HG03103 (cell line): Measurements from ENCODE around the gene FGF9.

Experiments used
- ATAC-seq: cut with Tn5 transposase; IDR thresholded peaks from one replicate; pipeline ENCODE4 v1.9.1; 2021; ENCODE audit warnings: low read depth; ENCODE audit not compliant: unreplicated experiment

The FGF9 gene

DNA sequence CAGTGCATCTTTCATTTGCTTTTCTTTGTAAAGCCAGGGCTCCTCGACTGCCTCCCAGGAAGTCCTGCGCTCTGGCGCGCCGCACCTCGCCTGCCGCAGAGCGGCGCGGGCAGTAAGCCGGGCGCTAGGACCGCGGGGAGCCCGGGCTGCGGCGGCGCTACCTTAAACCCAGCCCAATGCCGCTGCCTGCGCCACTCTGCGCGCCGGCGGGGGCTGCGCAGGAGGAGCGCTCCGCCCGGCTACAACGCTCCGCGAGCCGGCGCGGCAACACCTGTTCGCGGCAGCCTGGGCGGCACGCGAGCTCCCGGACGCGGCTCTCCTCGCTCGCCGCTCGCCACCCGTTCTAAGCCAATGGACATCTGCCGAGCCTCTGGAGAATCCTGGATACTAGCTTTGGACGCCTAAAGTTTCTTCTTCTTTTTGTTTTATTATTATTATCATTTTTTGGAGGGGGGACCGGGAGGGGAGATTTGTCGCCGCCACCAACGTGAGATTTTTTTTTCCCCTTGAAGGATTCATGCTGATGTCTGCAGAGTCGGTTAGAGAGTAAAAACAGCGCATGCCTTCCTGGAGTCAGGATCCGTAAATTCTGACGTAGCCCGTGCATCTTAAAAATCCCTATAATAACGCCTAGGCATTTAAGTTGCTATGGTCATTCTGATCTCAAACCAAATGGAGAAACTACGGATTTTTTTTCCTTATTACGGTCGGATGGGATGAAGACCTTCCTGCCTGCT lies at the start of gene FGF9:
Gene FGF9 (plus strand): TSS at position 191 of the 737 bp plus-strand sequence. CDS start 840 bp downstream, outside the sequence.
- ATAC-seq = peak; percentile 76

DNA sequence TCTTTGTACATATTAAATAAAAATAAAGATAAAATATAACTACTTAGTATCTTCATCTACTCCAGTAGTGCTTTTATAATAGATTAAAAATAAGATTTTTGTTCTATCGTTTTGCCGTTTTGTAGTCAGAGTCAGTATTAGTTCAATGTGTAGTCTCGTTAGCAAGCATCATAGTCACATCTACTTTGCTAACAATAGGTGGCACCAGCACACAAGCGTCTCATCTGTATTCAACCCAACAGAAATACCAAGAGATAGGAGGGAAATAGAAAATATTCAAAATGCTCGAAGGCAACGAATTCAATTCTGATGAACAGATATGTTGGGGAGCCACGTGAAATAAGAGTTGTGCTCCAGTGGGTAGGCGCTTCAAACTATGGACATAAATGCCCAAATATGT lies 45.5 kb upstream of the FGF9 start:
- ATAC-seq = no peak

DNA sequence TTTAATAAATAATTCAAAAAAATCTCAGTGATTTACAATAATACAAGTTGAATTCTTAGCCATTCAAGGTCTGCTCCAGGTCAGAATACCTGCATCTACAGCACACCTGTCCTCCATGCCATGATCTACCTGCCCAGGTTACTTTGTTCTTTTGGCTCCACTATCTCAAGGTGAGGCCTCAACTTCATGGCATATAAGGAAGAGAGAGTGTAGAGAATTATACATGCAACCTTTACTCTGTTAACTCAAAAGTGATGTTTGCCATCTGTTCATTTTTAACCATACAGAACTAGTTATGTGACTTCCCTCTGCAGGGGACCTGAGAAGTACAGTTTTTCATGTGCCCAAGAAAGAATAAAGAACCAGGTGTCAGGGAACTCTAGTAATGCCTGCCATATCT lies 38.7 kb upstream of the FGF9 start:
- no peak for ATAC-seq

DNA sequence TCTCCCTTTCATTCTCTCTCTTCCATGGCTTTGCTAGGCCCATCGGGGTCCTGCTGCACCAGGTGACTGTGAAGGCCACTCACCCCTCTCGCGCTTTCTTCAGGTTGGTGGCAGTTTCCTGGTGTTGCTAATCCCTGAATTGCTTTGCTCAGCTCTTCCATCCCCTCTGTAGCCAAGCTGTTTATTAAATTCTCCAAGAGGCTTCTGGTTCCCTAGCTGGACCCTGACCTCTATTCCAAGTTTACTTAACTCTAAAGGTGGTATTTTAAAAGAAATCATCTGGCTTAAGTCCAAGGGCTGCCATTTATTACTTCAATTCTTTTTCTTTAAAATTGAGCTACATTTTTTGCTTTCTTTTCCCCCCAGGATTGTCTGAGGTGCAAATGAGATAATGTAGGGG lies 34.2 kb upstream of the FGF9 start:
- no peak for ATAC-seq

DNA sequence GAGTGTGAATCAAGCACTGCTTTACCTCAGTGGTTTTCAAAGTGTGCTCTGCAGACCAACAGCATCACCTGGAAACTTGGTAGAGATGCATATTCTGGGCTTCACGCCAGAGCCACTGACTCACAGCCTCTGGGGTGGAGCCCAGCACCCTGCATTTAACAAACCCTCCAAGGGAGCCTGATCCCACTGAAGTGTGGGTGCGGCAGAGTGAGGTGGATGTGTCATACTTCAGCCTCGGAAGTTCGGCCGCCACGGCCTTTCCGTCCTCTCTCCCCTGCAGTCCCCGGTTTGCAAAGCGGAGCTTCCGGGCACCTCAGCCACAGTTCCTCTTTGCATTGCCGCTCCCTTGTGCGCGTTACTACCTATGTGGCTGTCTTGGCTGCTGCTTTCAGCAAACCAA lies 33.6 kb upstream of the FGF9 start:
- ATAC-seq = no peak

DNA sequence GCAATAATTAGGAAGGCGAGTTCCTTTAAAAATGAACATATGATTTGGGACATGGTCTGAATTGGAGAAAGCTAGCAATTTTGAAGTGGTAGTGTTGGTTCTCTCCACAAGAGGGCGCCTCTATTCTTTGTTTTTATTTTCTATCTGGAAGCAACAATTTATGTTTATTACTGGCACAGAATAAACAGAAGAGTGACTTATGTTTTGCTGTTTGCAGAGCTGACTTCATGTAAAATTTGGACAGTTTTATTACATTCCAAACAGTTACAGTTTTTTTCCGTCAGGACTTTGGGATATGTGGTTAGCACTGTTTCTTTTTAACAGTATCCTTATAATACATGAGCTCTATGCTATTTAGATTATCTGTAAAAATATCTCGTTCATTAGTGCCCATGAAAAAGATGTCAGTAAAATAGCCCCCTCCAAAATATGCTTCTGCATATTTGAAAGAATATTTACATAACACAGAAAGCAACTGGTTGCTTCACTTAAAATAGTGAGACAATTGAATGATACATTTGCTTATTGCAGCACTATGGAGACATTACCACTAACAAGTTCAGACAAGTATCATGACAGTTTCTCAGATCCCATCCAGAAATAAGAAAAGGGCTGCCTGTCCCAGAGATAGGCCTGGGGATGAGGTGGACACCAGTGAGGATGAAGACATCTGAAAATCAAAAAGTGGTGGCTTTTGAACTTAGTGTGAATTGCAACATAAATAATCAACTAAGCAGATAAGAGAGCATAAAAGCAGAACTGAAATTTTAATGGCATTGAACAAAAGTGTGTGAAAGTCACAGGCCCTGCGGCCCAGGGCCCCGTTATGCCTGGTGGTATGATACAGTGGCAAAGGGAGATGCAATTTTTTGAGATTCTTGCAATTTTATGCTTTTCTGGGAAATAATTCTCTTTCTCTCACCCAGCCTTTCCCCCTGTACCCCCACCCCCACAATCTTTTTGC lies 32.3 kb upstream of the FGF9 start:
- ATAC-seq = no peak

DNA sequence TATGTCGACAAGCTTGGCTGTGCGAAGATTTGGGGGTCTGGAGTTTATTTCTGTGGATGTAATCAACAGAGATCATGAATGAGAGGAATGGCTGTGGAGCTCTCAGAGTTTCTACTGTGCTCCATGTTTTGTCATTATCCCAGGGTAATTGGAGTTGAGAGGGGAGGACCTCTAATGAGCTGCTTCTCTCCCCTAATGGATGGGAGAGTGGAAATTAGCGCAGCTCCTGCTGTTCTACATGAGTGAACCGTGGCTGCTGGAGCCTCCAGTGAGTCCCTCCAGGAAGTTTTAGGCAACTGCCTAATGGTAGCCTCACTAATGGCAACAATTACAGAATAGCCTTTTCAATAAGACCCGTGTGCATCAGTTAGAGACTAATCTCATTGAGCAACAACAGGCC lies 31.3 kb upstream of the FGF9 start:
- ATAC-seq = no peak

DNA sequence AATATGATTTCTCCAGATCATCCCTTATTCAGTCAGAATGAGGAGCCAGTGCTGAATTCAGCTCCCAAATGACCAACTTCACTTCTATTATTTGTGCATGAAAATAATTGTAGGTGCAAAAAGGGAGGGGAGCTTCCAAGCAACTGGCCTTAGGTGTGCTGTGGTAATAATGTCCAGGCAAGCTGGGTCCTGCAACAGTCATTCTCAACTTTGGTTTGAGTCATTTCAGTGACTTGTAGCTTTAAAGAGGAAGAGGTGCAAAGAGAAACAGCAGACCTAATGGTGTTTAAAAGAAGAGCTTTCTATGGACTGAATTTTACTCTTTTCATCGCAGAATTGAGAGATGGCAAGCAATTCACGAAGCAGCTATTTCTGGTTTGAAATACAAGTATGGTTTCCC lies 29.2 kb upstream of the FGF9 start:
- no peak for ATAC-seq

DNA sequence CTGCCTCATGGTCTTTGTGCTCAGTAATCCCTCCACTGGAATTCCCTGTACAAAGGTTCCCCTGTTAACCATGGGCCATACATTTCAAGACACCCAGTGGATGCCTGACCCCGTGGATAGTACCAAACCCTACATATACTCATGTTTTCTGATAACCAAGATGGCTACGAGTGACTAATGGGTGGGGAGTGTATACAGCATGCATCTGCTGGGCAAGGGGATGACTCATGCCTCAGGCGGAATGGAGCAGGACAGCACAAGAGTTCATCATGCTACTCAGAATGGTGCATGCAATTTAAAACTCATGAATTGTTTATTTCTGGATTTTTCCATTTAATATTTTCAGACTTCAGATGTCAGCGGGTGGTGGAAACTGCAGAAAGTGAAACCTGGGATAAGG lies 13.3 kb upstream of the FGF9 start:
- no peak for ATAC-seq

DNA sequence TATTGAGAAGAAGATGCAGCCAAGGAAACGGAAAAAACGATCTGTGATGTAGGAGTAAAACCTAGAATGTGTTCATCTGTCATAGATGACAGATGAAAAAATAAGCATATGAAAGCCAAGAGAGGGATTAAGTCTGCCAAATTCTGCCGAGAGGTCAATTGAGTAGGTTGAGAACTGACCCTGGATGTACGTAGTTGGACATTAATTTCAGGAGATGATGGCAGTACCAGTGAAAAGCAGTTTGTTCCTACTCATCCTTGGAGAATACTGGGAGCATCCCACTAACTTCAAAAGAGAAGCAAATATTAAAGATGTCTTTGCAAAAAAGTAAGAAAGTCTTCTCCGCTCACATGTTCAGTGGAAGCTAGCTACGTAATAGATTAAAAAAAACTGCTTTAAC lies 11.8 kb upstream of the FGF9 start:
- no peak for ATAC-seq

DNA sequence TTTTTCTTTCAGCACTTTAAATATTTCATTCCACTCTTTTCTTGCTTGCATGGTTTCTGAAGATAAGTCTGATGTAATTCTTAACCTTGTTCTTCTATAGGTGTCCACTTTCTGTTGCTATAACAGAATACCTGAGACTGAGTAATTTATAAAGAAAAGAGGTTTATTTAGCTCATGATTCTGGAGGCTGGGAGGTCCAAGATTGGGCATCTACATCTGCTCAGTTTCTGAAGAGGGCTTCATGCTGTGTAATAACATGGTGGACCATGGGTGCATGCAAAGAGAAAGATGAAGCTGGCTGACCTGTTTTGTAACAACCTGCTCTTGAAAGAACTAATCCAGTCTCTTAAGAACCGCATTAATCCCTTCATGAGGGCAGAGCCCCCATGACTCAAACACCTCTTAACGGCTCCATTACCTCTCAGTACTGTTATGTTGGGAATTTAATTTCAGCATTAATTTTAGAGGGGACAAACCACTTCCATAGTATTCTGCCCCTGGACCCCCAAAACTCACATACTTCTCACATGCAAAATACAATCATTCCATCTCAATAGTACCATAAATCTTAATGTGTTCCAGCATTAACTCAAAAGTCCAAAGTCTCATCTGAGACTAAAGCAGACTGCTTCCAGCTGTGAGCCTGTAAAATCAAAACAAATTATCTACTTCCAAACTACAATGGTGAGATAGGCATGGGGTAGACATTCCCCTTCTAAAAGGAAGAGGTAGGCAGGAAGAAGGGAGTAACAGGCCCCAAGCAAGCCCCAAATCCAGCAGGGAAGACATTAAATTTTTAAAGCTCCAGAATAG lies 9.6 kb upstream of the FGF9 start:
- no peak for ATAC-seq

DNA sequence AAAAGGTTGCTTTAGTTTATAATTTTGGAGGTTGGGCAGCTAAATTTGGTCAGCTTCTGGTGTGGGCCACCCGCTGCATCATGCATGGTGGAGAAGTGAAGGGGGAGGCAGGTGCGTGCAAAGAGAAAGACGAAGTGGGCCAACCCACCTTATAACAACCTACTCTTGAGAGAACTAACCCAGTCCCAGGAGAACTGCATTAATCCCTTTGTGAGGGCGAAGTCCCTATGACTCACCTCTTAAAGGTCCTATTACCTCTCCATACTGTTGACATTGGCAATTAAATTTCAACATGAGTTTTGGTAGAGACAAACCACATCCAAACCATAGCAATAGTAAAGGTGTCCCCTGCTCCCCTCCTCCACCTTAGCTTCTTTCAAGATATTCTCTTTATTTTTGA lies 7.7 kb upstream of the FGF9 start:
- no peak for ATAC-seq

DNA sequence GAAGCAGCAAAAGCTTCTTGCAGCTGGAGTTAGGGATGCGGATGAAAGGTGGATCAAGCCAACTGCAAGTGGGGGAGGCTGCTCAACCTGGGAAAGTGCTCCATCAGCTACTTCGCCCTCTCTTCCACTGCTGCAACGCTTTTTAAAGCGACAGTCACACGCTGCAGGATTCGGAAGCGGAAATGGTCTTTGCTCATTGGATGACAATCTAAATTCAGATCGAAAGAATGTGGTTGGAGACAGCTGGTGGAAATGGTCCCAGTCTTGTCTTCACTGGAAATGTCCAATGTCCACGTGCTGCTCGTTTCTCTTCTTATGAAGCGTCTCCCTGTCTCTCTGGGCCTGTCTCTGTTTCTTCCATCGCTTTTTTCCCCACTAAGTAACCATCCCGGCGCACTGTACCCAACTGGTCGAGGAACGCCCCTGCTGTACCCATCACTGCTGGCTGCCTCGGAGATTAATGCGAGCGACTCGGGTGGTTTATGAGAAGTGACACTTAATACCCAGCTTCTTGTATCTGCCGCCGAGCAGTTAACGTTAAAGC lies 2.1 kb upstream of the FGF9 start:
- no peak for ATAC-seq

DNA sequence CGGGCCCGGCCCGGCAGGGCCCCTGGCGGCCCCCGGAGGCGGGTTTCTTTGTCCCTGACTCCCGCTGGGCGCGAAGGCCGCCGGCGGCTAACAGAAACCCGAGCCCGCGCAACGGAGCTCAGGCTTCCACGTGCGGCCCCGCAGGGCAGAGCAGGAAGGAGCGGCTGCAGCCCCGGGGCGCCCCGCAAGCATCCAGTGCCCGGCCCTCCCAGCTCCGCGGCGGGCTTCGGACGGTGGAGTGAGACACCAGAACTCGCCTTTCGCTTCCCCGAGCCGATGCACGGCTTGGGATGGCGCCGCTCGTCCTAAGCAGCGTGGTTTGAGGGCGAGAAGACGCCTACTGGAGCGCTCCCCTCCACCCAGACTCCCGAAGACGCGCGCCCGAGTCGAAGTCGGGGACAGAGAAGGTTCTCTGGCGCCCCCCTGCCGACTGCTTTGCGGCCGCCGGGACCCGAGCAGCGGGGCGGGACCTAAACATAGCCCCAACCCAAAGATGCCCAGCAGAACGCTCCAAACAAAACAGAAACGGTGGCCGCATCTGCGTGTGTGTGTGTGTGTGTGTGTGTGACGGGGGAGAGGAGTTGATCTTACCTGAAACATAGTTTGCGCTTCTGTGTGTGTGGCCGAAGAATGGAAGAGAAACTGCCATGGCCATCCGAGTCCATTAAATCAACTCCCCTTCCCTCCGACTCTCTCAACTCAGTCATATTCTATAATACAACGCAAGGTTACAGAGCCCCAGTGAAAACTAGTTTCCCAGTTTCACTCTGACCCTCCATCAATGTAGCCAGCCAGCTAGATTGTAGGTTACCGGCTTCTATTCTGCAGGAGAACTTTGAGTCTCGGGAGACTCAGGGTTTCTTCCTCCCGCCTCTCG lies 629 bp upstream of the FGF9 start:
- peak; percentile 30 for ATAC-seq

DNA sequence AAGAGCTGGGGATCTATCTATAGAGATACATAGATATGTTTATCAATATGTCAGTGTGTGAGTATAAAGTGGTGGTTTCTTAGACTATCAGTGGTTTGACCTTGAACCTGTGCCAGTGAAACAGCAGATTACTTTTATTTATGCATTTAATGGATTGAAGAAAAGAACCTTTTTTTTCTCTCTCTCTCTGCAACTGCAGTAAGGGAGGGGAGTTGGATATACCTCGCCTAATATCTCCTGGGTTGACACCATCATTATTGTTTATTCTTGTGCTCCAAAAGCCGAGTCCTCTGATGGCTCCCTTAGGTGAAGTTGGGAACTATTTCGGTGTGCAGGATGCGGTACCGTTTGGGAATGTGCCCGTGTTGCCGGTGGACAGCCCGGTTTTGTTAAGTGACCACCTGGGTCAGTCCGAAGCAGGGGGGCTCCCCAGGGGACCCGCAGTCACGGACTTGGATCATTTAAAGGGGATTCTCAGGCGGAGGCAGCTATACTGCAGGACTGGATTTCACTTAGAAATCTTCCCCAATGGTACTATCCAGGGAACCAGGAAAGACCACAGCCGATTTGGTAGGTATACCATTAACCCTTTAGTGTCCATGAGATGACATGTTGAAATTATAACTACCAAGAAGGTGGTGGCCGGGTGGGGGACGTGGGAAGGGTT lies 880 bp downstream of the FGF9 start:
- no peak for ATAC-seq

DNA sequence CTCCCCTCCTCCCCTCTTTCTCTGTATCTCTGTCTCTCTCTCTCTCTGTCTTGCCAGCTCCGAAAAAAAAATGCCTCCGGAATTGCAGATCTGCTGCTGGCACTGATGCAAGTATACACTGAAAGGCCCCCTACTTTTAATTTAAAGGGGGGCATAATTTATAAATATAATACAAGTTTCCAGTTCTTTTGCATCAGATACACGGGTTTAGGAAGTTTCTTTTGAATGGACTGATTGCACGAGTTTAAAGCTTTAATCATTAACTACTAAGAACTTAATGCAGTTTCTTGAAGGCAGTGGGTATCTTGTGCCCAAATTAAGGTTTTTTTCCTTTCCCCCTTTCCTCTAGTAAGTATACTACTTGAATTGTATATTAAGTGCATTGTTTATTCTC lies 1.4 kb downstream of the FGF9 start:
- ATAC-seq = no peak

DNA sequence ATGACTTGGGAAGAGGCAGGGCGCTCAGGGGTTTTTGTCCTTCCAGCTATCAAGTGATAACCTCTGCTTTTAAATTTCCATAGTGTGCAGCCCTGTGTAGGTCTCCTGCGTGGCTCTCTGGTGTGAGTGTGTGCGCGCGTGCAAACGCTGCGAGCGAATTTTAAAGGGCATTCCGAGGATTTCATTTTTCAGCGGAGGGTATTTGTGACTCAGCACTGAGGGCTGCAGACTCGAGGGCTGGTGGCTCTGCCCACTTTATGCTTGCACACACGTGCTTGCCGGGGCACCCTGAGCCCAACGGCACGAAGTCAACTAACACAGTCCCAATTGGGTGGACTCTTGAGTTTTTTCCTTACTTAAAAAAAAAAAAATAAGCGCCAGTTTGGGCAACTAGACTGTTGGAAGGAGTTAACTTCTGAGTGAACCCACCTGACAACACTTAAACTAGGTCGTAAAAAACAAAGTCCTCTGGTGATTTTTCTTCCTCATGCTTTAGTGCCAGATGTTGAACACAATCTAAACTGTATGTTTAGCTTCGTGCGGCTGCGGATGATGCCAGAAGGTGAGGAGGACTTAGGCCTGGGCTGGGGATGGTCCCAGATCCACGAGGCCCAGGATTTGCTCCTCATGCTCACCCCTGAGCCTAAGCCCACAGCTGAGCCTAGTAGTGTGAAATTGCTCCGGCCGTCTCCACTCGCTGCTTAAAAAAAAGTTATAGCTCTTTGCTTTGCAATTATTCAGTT lies 2.1 kb downstream of the FGF9 start:
- no peak for ATAC-seq

DNA sequence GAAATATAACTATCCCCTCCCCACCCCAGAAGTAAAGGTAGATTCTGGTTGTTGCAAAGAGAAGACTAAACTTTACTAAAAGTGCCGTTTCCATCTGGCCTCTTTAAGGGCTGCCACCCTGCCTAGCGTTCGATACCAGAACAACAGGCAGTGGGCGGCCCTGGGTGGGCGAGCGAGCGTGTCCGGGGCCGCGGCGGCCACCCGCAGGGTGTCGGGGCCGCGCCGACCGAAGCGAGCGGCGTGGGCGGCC lies 2.6 kb downstream of the FGF9 start:
- ATAC-seq = no peak
